A549 (cell line): Measurements from ENCODE around the gene L3HYPDH. TPM values are rescaled to one million over a fixed set of nuclear protein-coding genes. Genes with fewer than 3 reads are reported as not detected.

ENCODE experiments used
- ATAC-seq, 2 experiments: fragments of 200-7000 bp in 1 of 2; fragments of >200 bp in 1 of 2; cut with Nextera tagmentation in 1 of 2; cut with Tn5 transposase in 1 of 2; 3 replicates each; pipeline versions ENCODE4 v1.8.0 to v1.9.1; 2018 to 2020; ENCODE audit warnings: mild to moderate bottlenecking in 1 of 2, moderate library complexity in 1 of 2
- CTCF ChIA-PET: fragments of 300-600 bp; sonication (Branson Sonifier 250); formaldehyde crosslinking; extraction: SDS; loops from one replicate; lab custom pipeline; 2021; ENCODE audit warnings: antibody characterized with exemption, inconsistent platforms; lab: Yijun Ruan, JAX
- POLR2A ChIA-PET: fragments of 350-600 bp; formaldehyde crosslinking; extraction: SDS; loops from one replicate; lab custom pipeline; 2021; ENCODE audit warnings: antibody characterized with exemption, inconsistent platforms; lab: Yijun Ruan, JAX
- DNase-seq, 2 experiments: peaks; one replicate each; pipeline versions ENCODE4 v3.0.0 to v3.0.0-alpha.2; 2011 to 2016; ENCODE audit warnings: low read depth in 1 of 2, low spot score in 1 of 2
- FAIRE-seq: peaks from 2 replicates; lab custom pipeline; 2011; peaks lifted over from hg19 to GRCh38; lab: Jason Lieb, UNC
- H3K27ac ChIP-seq, 2 experiments: fragments of >200 bp; sonication (Bioruptor Twin); formaldehyde crosslinking; 3 replicates each; pipeline ENCODE4 v1.5.1; 2016 to 2017
- H3K4me1 ChIP-seq: fragments of >200 bp; sonication (Bioruptor Twin); formaldehyde crosslinking; 3 replicates; pipeline ENCODE4 v1.6.1; 2016
- H3K4me2 ChIP-seq: fragments of >200 bp; sonication (Bioruptor Twin); formaldehyde crosslinking; 3 replicates; pipeline ENCODE4 v1.6.1; 2016
- H3K4me3 ChIP-seq: fragments of >200 bp; sonication (Bioruptor Twin); formaldehyde crosslinking; 3 replicates; pipeline ENCODE4 v1.5.1; 2016
- H3K9me3 ChIP-seq: fragments of >200 bp; sonication (Bioruptor Twin); formaldehyde crosslinking; 3 replicates; pipeline ENCODE4 v1.6.1; 2016
- CHD4 ChIP-seq: fragments of 200-600 bp; sonication (generic); IDR thresholded peaks from 2 replicates; pipeline ENCODE4 v1.6.1; 2016; ENCODE audit warnings: antibody characterized with exemption, mild to moderate bottlenecking, borderline replicate concordance
- EHMT2 ChIP-seq: fragments of 200-600 bp; sonication (generic); IDR thresholded peaks from 2 replicates; pipeline ENCODE4 v1.6.1; 2016; ENCODE audit warnings: antibody characterized with exemption, low read depth, mild to moderate bottlenecking, moderate library complexity
- EP300 ChIP-seq, 2 experiments: fragments of >200 bp; sonication (Bioruptor Twin); formaldehyde crosslinking; IDR thresholded peaks; 2 replicates in 1 of 2; 3 replicates in 1 of 2; pipeline ENCODE4 v1.6.1; 2016 to 2017
- FOXS1 ChIP-seq: fragments of 250-450 bp; sonication (Bioruptor Pico); IDR thresholded peaks from 2 replicates; pipeline ENCODE4 v1.5.0; 2020; ENCODE audit warnings: mild to moderate bottlenecking, moderate library complexity
- HMGXB4 ChIP-seq: fragments of 250-450 bp; sonication (Bioruptor Pico); IDR thresholded peaks from 2 replicates; pipeline ENCODE4 v1.5.0; 2021; ENCODE audit warnings: mild to moderate bottlenecking, moderate library complexity, borderline replicate concordance
- JUN ChIP-seq, 2 experiments: fragments of >200 bp; sonication (Bioruptor Twin); formaldehyde crosslinking; IDR thresholded peaks; 2 replicates in 1 of 2; 3 replicates in 1 of 2; pipeline ENCODE4 v1.6.1; 2016 to 2017
- KDM5A ChIP-seq: fragments of 200-600 bp; sonication (generic); IDR thresholded peaks from 2 replicates; pipeline ENCODE4 v1.6.1; 2016; ENCODE audit warnings: antibody characterized with exemption, mild to moderate bottlenecking
- POLR2A ChIP-seq: IDR thresholded peaks from 2 replicates; pipeline ENCODE4 v1.6.1; 2012; ENCODE audit warnings: mild to moderate bottlenecking, low read length
- POLR2AphosphoS2 ChIP-seq: conservative IDR thresholded peaks from 2 replicates; pipeline ENCODE4 v1.6.1; 2012; ENCODE audit warnings: low read length, improper control_type of control experiment, inconsistent platforms
- REST ChIP-seq: fragments of 200-600 bp; sonication (generic); IDR thresholded peaks from 2 replicates; pipeline ENCODE4 v1.6.1; 2016; ENCODE audit warnings: antibody characterized with exemption, mild to moderate bottlenecking, moderate library complexity
- SMC3 ChIP-seq: fragments of >200 bp; sonication (Bioruptor Twin); formaldehyde crosslinking; IDR thresholded peaks from 3 replicates; pipeline ENCODE4 v1.6.1; 2018; ENCODE audit warnings: inconsistent platforms
- ZC3H11A ChIP-seq: fragments of 450-650 bp; IDR thresholded peaks from 2 replicates; pipeline ENCODE4 v1.6.1; 2014; ENCODE audit warnings: antibody characterized with exemption, mild to moderate bottlenecking
- ZSCAN20 ChIP-seq: fragments of 250-450 bp; sonication (Bioruptor Pico); IDR thresholded peaks from 2 replicates; pipeline ENCODE4 v1.8.0; 2022; ENCODE audit warnings: mild to moderate bottlenecking, moderate library complexity
- WGBS: methylation state at CpG from one replicate; pipeline ENCODE4 v1.1.6; 2017; ENCODE audit errors: missing lambda C conversion rate; 5-methylcytosine and 5-hydroxymethylcytosine counted together
- polyA plus RNA-seq, 4 experiments: library from polyadenylated mRNA; depleted of rRNA in 3 of 4; stranded (reverse); fragments of >200 nt; fragmentation: RNase III in 1 of 4; extraction: RNeasy Plus Mini Kit Qiagen cat#74134 plus additional on column Dnase treatment in 1 of 4; gene quantifications; 2 replicates in 3 of 4; 3 replicates in 1 of 4; pipeline ENCODE4 v1.2.3, GENCODE V29; 2011 to 2017
- TF ChIP-seq, protein P1 (sequence below): fragments of 450-650 bp; IDR thresholded peaks from 2 replicates; pipeline ENCODE4 v1.6.1; 2014; ENCODE audit warnings: antibody characterized with exemption
- TF ChIP-seq, protein P2 (sequence below): fragments of >200 bp; sonication (Bioruptor Twin); formaldehyde crosslinking; IDR thresholded peaks from 3 replicates; pipeline ENCODE4 v1.6.1; 2016
- TF ChIP-seq, protein P3 (sequence below): fragments of 250-450 bp; sonication (Bioruptor Pico); IDR thresholded peaks from 2 replicates; pipeline ENCODE4 v1.5.0; 2020; ENCODE audit warnings: low read depth, mild to moderate bottlenecking, moderate library complexity

The L3HYPDH gene
- polyA plus RNA-seq, 2 of the 4 experiments (the other 2 are of a cell fraction): 47.5 to 100.0 TPM

DNA sequence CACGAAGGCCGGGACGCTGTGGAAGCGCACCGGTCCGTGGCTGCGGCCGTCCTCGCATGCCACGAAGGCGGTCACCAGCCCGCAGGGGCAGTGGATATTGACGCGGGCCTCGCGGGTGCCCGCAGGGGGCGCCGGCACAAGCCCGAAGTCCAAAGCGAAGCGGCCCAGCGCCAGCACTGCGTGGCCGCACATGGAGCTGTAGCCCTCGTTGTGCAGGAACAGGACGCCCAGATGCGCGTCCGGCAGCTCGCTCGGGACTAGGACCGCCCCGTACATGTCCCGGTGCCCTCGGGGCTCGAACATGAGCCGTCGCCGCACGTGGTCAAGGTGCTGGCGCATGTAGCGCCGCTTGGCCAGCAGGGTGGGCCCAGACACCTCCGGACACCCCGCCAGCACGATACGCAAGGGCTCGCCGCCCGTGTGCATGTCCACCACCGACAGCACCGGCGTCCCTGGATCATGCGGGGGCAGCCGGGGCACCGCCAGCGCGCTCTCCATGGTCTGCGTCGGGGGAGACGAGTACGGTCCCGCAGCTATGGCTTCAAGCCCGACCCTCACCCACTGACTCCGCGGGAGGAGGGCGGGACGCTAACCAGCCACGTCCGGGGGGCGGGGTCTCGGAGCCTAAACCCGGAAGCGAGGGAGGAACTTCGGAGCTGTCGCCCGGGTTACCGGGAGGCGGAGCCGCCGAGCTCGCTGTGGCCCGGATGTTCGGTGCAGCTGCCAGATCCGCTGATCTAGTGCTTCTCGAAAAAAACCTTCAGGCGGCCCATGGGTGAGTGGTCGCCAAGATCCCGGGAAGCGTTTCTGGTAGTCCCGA, at the start of gene L3HYPDH, which contains the start of gene JKAMP (continued):
- TF ChIP-seq, protein P1, sequence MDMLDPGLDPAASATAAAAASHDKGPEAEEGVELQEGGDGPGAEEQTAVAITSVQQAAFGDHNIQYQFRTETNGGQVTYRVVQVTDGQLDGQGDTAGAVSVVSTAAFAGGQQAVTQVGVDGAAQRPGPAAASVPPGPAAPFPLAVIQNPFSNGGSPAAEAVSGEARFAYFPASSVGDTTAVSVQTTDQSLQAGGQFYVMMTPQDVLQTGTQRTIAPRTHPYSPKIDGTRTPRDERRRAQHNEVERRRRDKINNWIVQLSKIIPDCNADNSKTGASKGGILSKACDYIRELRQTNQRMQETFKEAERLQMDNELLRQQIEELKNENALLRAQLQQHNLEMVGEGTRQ: peak; percentile 87
- peak; percentile 66 to 92 for TF ChIP-seq JUN (IDR thresholded peaks at IDR 0.05)

- CTCF ChIA-PET: no interaction called here
- TF ChIP-seq, protein P2, sequence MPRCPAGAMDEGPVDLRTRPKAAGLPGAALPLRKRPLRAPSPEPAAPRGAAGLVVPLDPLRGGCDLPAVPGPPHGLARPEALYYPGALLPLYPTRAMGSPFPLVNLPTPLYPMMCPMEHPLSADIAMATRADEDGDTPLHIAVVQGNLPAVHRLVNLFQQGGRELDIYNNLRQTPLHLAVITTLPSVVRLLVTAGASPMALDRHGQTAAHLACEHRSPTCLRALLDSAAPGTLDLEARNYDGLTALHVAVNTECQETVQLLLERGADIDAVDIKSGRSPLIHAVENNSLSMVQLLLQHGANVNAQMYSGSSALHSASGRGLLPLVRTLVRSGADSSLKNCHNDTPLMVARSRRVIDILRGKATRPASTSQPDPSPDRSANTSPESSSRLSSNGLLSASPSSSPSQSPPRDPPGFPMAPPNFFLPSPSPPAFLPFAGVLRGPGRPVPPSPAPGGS: no peak
- TF ChIP-seq POLR2AphosphoS2: no peak
- TF ChIP-seq CHD4: no peak
- TF ChIP-seq KDM5A: no peak
- no peak for TF ChIP-seq EP300 (IDR thresholded peaks at IDR 0.05)
- TF ChIP-seq FOXS1 (CRISPR knock-in tag): no peak
- TF ChIP-seq REST: no peak
- no peak for TF ChIP-seq HMGXB4 (CRISPR knock-in tag)
- TF ChIP-seq EHMT2: no peak
- TF ChIP-seq, protein P3, sequence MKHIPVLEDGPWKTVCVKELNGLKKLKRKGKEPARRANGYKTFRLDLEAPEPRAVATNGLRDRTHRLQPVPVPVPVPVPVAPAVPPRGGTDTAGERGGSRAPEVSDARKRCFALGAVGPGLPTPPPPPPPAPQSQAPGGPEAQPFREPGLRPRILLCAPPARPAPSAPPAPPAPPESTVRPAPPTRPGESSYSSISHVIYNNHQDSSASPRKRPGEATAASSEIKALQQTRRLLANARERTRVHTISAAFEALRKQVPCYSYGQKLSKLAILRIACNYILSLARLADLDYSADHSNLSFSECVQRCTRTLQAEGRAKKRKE (CRISPR knock-in tag): no peak
- no peak for TF ChIP-seq POLR2A
- no peak for TF ChIP-seq ZSCAN20
- no peak for TF ChIP-seq ZC3H11A
- no peak for TF ChIP-seq SMC3
- Histone ChIP-seq H3K4me3 (no peak overlapping the region), H3K9me3 (peaks cover 10% of the 10 kb centered on the region; the same call in 2 of the 3 replicates), H3K27ac (no peak overlapping the region), H3K4me1 (no peaks in the 10 kb centered on the region), H3K4me2 (no peak overlapping the region)
- DNase-seq (no peak), ATAC-seq (no peak), FAIRE-seq (no peak)
- POLR2A ChIA-PET: no interaction called here
- 78% methylated on average over 1 of the region's 1 CpG for WGBS
Observed at GRCh38 chr14:59532419-59532818, 48.2 kb upstream of the L3HYPDH start.
